Epidermal melanocyte (primary cell): ENCODE results near the gene MRPS23.

Experiments
- DNase-seq: peaks from one replicate; pipeline ENCODE4 v3.0.0; 2011; ENCODE audit warnings: low spot score; ENCODE audit not compliant: insufficient read length

MRPS23 gene

GRCh38 chr17:57838857-57839570 lies 10.8 kb downstream of the MRPS23 start:
- no peak for DNase-seq

- no peak for DNase-seq
Measured at GRCh38 chr17:57838453-57838852, 11.4 kb downstream of the MRPS23 start.

GRCh38 chr17:57835333-57835900 lies 14.4 kb downstream of the MRPS23 start:
- DNase-seq = no peak

GRCh38 chr17:57834146-57834741 lies 15.6 kb downstream of the MRPS23 start:
- no peak for DNase-seq

- peak; percentile 49 for DNase-seq
Measured at GRCh38 chr17:57833179-57833939, 16.5 kb downstream of the MRPS23 start.

GRCh38 chr17:57832314-57833178 lies 17.3 kb downstream of the MRPS23 start:
- no peak for DNase-seq

- no peak for DNase-seq
Measured at GRCh38 chr17:57830880-57831279, 19.0 kb downstream of the MRPS23 start.

GRCh38 chr17:57823469-57824401 lies 26.1 kb downstream of the MRPS23 start:
- no peak for DNase-seq

- DNase-seq = no peak
Measured at GRCh38 chr17:57819867-57820266, 30.0 kb downstream of the MRPS23 start.

- DNase-seq = no peak
Measured at GRCh38 chr17:57819285-57819684, 30.6 kb downstream of the MRPS23 start.

GRCh38 chr17:57818066-57818465 lies 31.8 kb downstream of the MRPS23 start:
- no peak for DNase-seq

- no peak for DNase-seq
Measured at GRCh38 chr17:57817299-57817698, 32.5 kb downstream of the MRPS23 start.

- no peak for DNase-seq
Measured at GRCh38 chr17:57814421-57814820, 35.4 kb downstream of the MRPS23 start.

- DNase-seq = no peak
Measured at GRCh38 chr17:57811638-57812280, 38.1 kb downstream of the MRPS23 start.

GRCh38 chr17:57810721-57811637 lies 38.9 kb downstream of the MRPS23 start:
- DNase-seq = peak; percentile 30

GRCh38 chr17:57809879-57810278 lies 40.0 kb downstream of the MRPS23 start:
- no peak for DNase-seq

- no peak for DNase-seq
Measured at GRCh38 chr17:57808882-57809281, 41.0 kb downstream of the MRPS23 start.

GRCh38 chr17:57806167-57806830 lies 43.5 kb downstream of the MRPS23 start:
- no peak for DNase-seq
